H7 (cell line): Measurements from ENCODE around the gene GLCCI1. TPM values are rescaled to one million over a fixed set of nuclear protein-coding genes. Genes with fewer than 3 reads are reported as not detected.
"Not testable (repeated sequence)": the region's sequence is repeated elsewhere in the genome, so short reads cannot be mapped to it uniquely, and the experiment has no call there.

Source experiments
- DNase-seq: peaks from one replicate; pipeline ENCODE4 v3.0.0; 2012
- H3K27me3 ChIP-seq: 2 replicates; pipeline ENCODE4 v1.6.0; 2011; ENCODE audit warnings: mild to moderate bottlenecking, low read length; ENCODE audit not compliant: control insufficient read depth, insufficient read depth
- H3K36me3 ChIP-seq: replicated peaks from 2 replicates; pipeline ENCODE4 v1.5.1; 2011; ENCODE audit warnings: low read length; ENCODE audit not compliant: control insufficient read depth, insufficient read depth
- H3K4me3 ChIP-seq: 2 replicates; pipeline ENCODE4 v1.5.1; 2011; ENCODE audit warnings: low read depth, mild to moderate bottlenecking, control low read depth, low read length, moderate library complexity; ENCODE audit not compliant: insufficient read depth
- total RNA-seq: library from RNA; depleted of rRNA; stranded (reverse); fragments of >200 nt; shearing (Covaris generic); gene quantifications from 2 replicates; pipeline ENCODE4 v1.2.3, GENCODE V29; 2014

GLCCI1 gene
- total RNA-seq, 1 experiment from 2014 or later: 8.9 TPM

DNA sequence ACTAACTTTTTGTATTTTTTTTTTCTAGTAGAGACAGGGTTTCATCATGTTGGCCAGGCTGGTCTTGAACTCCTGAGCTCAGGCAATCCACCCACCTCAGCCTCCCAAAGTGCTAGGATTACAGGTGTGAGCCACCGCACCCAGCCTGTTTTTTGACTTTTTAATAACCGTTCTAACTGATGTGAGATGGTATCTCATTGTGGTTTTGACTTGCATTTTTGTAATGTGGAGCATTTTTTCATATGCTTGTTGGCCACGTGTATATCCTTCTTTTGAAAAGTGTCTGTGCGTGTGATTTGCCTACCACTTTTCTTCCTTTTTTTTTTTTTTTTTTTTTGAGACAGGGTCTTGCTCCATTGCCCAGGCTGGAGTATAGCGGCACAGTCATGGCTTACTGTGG lies 94.7 kb downstream of the GLCCI1 start:
- H3K36me3 ChIP-seq, H3K4me3 ChIP-seq, DNase-seq, H3K27me3 ChIP-seq: not testable (repeated sequence)

DNA sequence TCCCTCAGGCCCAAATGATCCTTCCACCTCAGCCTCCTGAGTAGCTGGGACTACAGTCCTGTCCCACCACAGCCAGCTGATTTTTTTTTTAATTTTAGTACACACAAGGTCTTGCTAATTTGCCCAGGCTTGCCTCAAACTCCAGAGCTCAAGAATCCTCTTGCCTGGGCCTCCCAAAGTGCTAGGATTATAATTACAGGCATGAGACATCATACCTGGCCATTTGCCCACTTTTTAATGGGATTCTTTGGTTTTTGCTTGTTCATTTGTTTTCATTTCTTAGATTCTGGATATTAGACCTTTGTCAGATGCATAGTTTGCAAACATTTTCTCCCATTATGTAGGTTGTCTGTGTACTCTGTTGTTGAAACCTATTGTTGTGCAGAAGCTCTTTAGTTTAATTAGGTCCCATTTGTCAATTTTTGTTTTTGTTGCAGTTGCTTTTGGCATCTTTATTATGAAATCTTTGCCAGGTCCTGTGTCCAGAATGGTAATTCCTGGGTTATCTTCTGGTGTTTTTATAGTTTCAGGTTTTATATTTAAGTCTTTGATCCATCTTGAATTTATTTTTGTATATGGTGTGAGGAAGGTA lies 95.2 kb downstream of the GLCCI1 start:
- no peaks in the 10 kb centered on the region for H3K36me3 ChIP-seq
- no peak for DNase-seq
- H3K27me3 ChIP-seq: no peaks in the 10 kb centered on the region
- H3K4me3 ChIP-seq: no peak overlapping the region

DNA sequence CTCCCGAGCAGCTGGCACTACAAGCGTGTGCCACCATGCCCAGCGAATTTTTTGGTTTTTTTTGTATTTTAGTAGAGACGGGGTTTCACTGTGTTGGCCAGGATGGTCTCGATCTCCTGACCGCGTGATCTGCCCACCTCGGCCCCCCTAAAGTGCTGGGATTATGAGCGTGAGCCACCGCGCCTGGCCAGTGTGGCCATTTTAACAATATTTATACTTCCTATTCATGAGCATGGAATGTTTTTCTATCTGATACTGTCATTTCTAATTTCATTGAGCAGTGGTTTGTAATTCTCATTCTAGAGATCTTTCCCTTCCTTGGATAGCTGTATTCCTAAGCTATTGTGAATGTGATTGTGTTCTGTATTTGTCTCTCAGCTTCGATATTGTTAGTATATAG lies 96.2 kb downstream of the GLCCI1 start:
- DNase-seq: no peak
- H3K36me3 ChIP-seq: no peaks in the 10 kb centered on the region
- no peaks in the 10 kb centered on the region for H3K27me3 ChIP-seq
- H3K4me3 ChIP-seq: no peak overlapping the region

DNA sequence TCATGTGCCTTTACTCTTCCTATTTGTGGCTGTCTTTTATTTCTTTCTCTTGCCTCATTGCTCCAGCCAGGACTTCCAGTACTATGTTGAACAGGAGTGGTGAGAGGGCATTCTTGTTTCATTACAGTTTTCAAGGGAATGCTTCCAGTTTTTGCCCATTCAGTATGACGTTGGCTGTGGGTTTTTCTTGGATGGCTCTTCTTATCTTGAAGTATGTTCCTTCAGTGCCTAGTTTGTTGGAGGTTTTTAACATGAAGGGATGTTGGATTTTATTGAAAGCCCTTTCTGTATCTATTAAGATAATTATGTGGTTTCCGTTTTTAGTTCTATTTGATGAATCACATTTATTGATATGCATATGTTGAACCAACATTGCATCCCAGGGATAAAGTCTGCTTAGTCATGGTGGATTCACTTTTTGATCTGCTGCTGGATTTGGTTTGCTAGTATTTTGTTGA lies 96.8 kb downstream of the GLCCI1 start:
- H3K4me3 ChIP-seq: no peak overlapping the region

DNA sequence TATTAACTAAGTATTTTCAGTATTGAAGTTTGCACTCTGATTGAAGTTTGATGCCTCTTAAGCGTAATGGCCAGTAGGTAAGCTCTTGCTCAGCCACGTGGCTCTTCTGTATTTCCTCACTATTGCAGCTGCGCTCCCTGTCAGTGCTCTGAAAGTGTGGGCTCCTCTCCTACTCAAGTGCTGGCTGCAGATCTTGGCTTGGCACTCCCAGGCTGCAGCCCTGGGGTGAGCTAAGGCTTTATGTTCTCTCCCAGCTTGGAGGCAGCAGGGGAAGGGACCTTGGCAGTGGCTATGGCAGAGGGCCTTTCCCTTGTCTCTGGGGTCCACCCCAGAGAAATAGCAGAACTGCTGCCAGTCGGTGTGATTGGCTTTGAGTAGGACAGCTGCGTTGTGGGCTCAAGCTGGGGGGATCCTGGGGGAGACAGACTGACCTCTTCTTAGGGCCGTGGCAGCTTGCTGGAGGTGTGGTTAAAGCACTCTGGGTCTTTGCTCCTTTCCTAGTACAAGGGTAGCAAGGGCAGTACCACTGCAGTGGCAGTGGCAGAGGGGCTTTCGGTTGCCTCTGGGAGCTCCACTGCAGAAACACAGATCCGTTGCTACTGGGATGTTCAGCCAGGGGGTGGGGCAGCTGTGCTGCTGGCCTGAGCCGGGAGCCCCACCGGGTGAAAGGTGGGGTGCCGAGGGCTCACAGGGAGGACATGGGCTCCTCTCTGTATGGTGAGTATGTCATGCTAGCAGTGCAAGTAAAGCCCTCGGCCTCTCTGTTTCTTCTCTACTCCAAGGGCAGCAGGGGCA lies 100.5 kb downstream of the GLCCI1 start:
- peak; percentile 47 for DNase-seq
- Histone ChIP-seq H3K27me3 (no peaks in the 10 kb centered on the region), H3K36me3 (no peaks in the 10 kb centered on the region), H3K4me3 (no peak overlapping the region)

More for the DNA sequence above, 96.8 kb downstream of the GLCCI1 start:
- Histone ChIP-seq H3K27me3 (no peaks in the 10 kb centered on the region), H3K36me3 (no peaks in the 10 kb centered on the region)
- DNase-seq: no peak

DNA sequence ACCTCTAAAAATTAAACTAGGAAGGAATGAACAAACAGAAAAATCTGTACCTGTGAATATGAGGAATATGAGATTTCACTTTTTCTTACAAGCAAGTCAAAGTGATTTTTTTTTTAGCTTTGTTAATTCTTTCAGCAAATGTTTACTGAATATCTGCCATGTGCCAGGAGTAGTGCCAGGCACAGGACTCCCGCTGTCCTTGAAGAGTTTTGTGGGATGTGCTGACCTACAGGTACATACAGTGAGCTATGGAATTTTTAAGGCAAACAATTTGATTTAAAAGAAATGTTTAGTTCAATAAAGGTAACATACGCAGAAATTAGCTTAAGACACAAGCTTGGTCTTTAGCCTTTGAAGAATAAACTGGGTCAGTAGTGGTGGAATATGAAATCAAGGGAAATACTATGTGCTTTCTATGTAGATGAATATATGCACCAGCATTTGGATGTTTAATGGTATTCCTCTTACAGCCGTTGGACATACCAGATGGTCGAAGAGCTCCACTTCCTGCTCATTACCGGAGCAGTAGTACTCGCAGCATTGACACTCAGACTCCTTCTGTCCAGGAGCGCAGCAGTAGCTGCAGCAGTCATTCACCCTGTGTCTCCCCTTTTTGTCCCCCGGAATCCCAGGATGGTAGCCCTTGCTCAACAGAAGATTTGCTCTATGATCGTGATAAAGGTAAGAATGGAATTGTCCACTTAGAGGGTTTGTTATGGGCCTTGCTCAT lies 102.0 kb downstream of the GLCCI1 start:
- no peaks in the 10 kb centered on the region for H3K36me3 ChIP-seq
- no peaks in the 10 kb centered on the region for H3K27me3 ChIP-seq
- no peak for DNase-seq
- no peak overlapping the region for H3K4me3 ChIP-seq

DNA sequence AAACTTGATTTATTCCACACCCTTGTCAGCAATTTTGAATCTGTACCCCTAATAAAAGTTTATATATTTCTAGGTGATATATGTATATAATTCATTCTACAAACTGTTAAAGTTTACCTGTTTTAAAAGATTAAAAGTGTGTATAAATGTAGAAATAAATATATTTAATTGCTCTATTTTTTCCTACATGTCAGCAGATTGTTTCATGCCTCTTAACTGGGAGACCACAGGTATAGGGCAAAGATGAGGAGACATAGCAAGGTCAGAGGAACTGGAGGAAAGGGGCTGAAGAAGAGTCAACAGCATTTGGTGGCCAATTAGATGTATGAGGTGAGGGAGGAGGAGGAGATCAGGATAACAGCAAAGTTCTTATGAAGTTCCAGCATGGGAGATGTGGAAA lies 109.8 kb downstream of the GLCCI1 start:
- Histone ChIP-seq H3K27me3 (no peaks in the 10 kb centered on the region), H3K36me3 (no peaks in the 10 kb centered on the region)
- DNase-seq: no peak

DNA sequence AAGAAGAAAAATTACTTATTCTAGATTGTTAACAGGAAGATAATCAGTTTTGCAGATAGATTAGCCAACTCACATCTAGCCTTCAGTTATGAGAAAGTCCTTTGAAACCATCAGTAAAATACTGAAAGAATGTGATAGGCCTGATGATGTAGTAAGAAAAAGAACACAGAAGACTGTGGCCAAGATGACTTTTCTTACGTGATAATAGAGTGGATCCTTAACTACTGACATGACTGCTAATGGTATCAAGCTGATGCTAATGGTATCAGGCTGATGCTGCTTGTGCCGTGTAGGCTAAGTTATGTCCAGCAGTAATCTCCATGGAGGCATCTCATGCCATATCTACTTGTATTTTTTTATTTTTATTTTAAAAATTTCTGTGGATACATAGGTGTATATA lies 114.2 kb downstream of the GLCCI1 start:
- H3K4me3 ChIP-seq: no peak overlapping the region
- DNase-seq: no peak
- no peaks in the 10 kb centered on the region for H3K27me3 ChIP-seq
- H3K36me3 ChIP-seq: no peaks in the 10 kb centered on the region; the same call in 1 of the 2 replicates

More for the DNA sequence above, 109.8 kb downstream of the GLCCI1 start:
- H3K4me3 ChIP-seq: no peak overlapping the region

DNA sequence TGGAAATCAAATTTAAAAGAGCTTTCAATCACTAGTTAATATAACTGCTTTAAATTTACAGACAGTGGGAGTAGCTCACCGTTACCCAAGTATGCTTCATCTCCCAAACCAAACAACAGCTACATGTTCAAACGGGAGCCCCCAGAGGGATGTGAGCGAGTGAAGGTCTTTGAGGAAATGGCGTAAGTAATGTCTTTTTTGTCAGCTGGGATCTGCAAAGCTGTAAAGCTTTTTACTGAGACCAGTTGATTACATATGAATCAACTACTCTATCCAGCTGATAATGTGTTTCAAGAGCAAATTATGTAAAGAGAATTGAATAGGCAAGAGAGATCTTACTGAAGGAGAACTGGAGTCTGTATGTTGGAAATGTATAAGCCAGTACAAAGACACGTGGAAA lies 116.2 kb downstream of the GLCCI1 start:
- Histone ChIP-seq H3K27me3 (no peaks in the 10 kb centered on the region), H3K4me3 (no peak overlapping the region), H3K36me3 (no peaks in the 10 kb centered on the region; the same call in 1 of the 2 replicates)
- no peak for DNase-seq

DNA sequence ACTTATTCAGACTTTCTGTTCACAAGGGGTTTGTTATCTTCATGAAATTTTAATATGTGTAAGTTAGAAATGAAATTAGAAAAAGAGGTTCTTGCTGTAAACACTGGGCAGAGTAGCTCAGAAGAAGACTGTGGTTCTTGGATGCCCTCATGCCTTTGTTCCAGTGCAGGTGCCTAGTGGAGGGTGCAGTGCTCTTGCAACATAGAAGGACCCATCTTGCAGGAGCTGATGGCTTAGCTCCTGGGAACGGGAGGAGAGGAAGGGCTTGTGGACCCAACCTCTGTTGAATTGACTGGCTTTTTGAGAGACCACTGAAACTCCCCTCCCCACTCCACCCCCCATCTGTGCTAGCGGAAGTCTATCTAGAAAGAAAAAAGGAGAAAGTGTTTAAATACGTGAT lies 116.8 kb downstream of the GLCCI1 start:
- H3K4me3 ChIP-seq: no peak overlapping the region
- no peak for DNase-seq
- no peaks in the 10 kb centered on the region; the same call in 1 of the 2 replicates for H3K36me3 ChIP-seq
- H3K27me3 ChIP-seq: no peaks in the 10 kb centered on the region

DNA sequence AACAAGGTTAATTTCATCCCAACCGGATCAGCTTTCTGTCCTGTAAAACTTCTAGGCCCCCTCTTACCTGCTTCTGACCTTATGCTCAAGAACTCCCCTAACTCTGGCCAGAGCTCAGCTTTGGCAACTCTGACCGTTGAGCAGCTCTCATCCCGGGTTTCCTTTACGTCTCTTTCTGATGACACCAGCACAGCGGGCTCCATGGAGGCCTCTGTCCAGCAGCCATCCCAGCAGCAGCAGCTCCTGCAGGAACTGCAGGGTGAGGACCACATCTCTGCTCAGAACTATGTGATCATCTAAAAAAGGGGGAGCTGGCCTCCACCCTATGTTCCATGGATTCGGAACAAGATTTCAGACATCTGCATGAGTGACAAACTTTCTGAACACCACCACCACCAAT lies 117.6 kb downstream of the GLCCI1 start:
- no peak overlapping the region for H3K4me3 ChIP-seq
- H3K36me3 ChIP-seq: no peaks in the 10 kb centered on the region; the same call in 1 of the 2 replicates
- H3K27me3 ChIP-seq: no peaks in the 10 kb centered on the region
- DNase-seq: no peak

DNA sequence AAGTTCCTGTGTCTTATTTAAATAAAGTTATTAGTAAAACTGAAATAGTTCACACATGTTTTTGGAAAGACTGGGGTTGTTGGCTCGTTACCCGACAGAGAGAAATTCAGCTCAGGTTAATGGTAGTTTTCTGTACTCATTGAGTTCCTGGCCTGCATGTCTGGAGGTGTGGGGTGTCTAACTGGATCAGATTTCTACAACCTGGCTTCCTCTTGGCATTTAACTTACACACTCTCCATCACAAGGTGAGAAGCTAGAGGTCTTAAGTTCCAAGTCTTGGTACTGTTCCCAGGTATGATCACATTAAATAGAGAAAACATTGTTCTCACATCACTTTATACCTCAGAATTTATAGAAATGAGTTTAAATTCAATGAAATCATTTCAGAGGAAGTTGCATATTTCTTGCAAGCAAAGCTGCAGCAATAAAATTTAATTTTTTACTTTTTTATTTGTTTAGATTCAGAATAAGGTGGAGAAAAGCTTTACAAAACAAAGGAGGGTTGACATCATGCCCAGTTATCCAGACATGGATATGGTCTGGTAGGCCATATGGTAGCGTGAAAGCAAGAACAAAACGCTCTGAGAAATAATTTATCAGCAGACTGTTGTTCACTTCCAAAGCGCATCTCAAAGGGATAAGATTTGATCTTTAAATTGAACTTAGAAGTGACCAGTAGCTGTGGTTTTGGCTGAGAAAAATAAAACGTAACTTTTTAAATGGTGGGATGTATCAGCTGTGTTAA lies 120.6 kb downstream of the GLCCI1 start:
- Histone ChIP-seq H3K36me3 (no peaks in the 10 kb centered on the region; the same call in 1 of the 2 replicates), H3K4me3 (no peak overlapping the region), H3K27me3 (no peaks in the 10 kb centered on the region)
- DNase-seq: no peak

DNA sequence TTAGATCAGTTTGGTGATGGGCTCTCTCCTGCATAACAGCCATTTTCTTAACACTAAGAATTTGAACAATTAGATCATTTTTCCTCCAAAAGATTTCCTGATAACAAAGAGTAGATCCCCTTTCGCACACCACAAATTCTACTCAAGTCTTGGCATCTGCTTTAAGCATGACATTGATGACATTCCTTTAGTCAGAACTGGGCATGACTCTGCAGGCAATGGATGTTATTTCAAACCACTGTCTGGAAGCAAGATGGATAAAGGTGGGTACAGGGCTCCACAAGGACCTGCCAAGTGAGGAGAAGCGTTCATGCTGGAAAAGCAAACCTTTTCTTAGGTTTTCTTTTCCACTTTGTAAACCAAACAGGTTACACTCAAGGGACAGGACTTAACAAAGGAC lies 123.5 kb downstream of the GLCCI1 start:
- H3K36me3 ChIP-seq: no peaks in the 10 kb centered on the region
- no peak overlapping the region for H3K4me3 ChIP-seq

More for the DNA sequence above, 123.5 kb downstream of the GLCCI1 start:
- H3K27me3 ChIP-seq: no peaks in the 10 kb centered on the region
- no peak for DNase-seq
